ENCODE results near the gene ZFP69B. TPM values are rescaled to one million over a fixed set of nuclear protein-coding genes. Genes with fewer than 3 reads are reported as not detected.

ZFP69B gene
- total RNA-seq, 2 donors from 2014 or later = 1.4 to 1.9 TPM

DNA sequence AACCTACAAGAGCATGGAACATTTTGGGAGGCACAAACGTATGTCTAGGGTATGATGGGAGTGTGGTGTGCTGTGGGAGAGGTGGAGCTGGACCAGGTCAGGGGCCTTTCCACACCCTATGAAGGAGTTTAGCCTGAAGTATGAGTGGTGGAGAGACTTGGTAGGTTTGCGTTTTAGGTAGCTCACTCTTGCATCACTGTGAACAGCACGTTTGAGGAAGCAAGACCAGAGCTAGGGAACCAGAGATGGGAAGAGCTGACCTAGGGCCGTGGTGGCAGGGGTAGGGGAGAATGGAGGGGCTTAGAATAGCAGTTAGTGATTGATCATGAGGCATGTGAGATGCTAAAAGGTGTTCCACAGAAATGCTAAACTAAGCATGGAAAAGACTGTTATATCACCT is 25.1 kb upstream of the ZFP69B start:
- no peaks in the 10 kb centered on the region for H3K27me3 ChIP-seq
- intact Hi-C loops (cut with DNase I) = no loop called here
- TF ChIP-seq, protein P1, sequence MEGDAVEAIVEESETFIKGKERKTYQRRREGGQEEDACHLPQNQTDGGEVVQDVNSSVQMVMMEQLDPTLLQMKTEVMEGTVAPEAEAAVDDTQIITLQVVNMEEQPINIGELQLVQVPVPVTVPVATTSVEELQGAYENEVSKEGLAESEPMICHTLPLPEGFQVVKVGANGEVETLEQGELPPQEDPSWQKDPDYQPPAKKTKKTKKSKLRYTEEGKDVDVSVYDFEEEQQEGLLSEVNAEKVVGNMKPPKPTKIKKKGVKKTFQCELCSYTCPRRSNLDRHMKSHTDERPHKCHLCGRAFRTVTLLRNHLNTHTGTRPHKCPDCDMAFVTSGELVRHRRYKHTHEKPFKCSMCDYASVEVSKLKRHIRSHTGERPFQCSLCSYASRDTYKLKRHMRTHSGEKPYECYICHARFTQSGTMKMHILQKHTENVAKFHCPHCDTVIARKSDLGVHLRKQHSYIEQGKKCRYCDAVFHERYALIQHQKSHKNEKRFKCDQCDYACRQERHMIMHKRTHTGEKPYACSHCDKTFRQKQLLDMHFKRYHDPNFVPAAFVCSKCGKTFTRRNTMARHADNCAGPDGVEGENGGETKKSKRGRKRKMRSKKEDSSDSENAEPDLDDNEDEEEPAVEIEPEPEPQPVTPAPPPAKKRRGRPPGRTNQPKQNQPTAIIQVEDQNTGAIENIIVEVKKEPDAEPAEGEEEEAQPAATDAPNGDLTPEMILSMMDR (IDR thresholded peaks at IDR 0.05) = no peak
- DNase-seq = no peak
- H3K4me1 ChIP-seq = no peaks in the 10 kb centered on the region
- no peaks in the 10 kb centered on the region for H3K9me3 ChIP-seq
- no peak overlapping the region for H3K9ac ChIP-seq (ENCODE audit: low read depth in 2 of 2, low read length in 2 of 2)
- no peak overlapping the region for H3K4me3 ChIP-seq
- no peaks in the 10 kb centered on the region for H3K36me3 ChIP-seq
- no peak overlapping the region for H3K27ac ChIP-seq

DNA sequence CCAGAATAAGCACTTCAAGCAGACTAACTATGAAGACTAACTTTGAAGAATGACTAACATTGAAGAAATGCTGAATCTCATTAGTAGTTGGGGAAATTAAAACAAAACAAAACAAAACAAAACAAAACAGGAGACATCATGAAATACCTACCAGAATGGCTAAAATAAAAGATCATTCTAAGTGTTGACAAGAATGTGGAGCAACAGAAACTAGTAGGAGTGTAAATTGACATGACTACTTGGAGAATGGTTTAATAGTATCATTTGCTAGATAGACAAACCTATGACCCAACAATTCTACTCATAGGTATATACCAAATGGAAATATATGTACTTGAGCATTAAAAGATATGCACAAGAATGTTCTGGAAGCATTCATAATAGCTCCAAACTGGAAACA is 18.9 kb upstream of the ZFP69B start:
- TF ChIP-seq, protein P1 (IDR thresholded peaks at IDR 0.05) = no peak
- H3K9me3 ChIP-seq = no peaks in the 10 kb centered on the region
- H3K4me1 ChIP-seq = no peaks in the 10 kb centered on the region
- no peak for DNase-seq
- no peak overlapping the region for H3K9ac ChIP-seq (ENCODE audit: low read depth in 2 of 2, low read length in 2 of 2)
- no peak overlapping the region for H3K4me3 ChIP-seq
- H3K27me3 ChIP-seq = no peaks in the 10 kb centered on the region
- H3K36me3 ChIP-seq = no peaks in the 10 kb centered on the region
- no peak overlapping the region for H3K27ac ChIP-seq
- intact Hi-C loops (cut with DNase I) = no loop called here

DNA sequence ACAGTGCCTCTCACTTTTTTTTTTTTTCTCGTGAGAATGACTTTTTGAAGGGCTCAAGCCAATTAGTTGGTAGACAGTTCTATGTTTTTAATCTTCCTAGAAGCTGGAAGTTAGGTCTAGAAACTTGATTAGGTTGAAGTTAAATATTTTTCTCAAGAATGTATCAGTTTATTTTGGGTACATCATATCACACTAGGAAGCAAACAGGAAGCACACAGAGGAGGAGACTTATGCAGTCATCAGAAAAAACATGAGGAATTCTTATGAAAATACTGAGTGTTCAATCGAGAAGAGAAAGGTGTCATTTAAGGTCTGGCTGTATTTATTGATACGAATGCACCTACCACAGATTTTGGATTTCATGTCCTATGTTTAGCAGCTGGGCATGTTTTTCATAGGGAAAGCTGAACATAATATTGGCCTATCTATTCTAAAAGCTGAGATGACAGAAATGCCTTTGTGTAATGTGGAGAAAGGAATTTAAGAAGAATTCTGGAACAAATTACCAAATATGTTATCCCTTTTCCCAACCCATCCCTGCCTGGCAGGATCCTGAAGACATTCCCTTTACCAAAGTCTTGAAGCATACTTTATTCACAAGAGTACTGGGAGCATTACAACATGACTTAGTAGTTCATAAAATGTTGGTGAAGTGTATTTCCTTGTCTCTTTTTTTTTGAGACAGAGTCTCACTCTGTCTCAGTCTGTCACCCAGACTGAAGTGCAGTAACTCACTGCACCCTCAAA is 17.5 kb upstream of the ZFP69B start:
- Histone ChIP-seq H3K36me3 (no peaks in the 10 kb centered on the region), H3K27me3 (no peaks in the 10 kb centered on the region), H3K4me1 (no peaks in the 10 kb centered on the region), H3K9ac (ENCODE audit: low read depth in 2 of 2, low read length in 2 of 2) (no peak overlapping the region), H3K27ac (no peak overlapping the region), H3K4me3 (no peak overlapping the region), H3K9me3 (no peaks in the 10 kb centered on the region)
- TF ChIP-seq, protein P1 (IDR thresholded peaks at IDR 0.05) = no peak
- intact Hi-C loops (cut with DNase I) = no loop called here
- no peak for DNase-seq

DNA sequence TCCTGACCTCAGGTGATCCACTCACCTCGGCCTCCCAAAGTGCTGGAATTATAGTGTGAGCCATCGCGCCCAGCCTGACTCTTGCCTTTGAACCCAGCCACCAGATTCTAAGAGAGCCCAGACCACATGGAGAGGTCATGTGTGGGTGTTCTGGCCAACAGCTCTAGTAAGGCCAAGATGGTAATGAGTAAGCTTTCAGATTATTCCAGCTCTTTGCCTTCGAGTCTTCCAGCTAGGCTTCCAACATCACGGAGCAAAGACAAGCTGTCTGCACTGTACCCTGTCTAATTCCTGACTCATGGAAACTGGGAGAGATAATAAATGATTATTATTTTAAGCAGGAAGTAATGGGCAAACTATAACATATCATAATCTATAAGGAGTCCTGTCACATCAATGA is 14.8 kb upstream of the ZFP69B start:
- no peak overlapping the region for H3K9ac ChIP-seq (ENCODE audit: low read depth in 2 of 2, low read length in 2 of 2)
- H3K4me3 ChIP-seq = no peak overlapping the region
- intact Hi-C loops (cut with DNase I) = no loop called here
- H3K27me3 ChIP-seq = no peaks in the 10 kb centered on the region
- TF ChIP-seq, protein P1 (IDR thresholded peaks at IDR 0.05) = no peak
- H3K9me3 ChIP-seq = no peaks in the 10 kb centered on the region
- H3K27ac ChIP-seq = no peak overlapping the region
- H3K4me1 ChIP-seq = no peaks in the 10 kb centered on the region
- no peak for DNase-seq
- H3K36me3 ChIP-seq = no peaks in the 10 kb centered on the region

DNA sequence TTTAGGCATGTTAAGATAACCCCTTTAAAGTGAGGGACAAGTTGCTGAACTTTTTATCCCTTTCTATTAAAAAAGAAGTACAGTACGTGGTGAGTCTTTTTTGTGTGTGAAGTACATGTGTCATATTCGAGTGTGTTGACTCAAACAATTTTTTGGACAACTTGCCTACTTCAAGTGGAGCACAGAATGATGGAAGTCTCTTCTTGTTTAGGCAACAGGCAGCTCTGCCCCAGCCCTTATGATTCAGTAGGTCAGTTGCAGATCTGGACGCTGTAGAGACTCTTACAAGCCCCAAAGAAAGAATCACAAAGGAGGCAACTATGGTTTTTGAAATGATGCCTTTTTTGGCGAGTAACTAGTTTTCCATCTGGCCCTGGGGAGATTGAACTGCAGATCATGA is 14.4 kb upstream of the ZFP69B start:
- Histone ChIP-seq H3K36me3 (no peaks in the 10 kb centered on the region), H3K27me3 (no peaks in the 10 kb centered on the region), H3K4me1 (no peaks in the 10 kb centered on the region), H3K4me3 (no peak overlapping the region), H3K9me3 (no peaks in the 10 kb centered on the region), H3K9ac (ENCODE audit: low read depth in 2 of 2, low read length in 2 of 2) (no peak overlapping the region), H3K27ac (no peak overlapping the region)
- TF ChIP-seq, protein P1 (IDR thresholded peaks at IDR 0.05) = no peak
- intact Hi-C loops (cut with DNase I) = no loop called here
- DNase-seq = no peak
